OCI-LY3 (cell line): ENCODE measurements around the gene MRAP.

ENCODE experiments used
- H2AFZ ChIP-seq: fragments of 200-600, 300-600 bp; shearing (Covaris generic); 2 replicates; pipeline ENCODE4 v1.6.0; 2014; ENCODE audit warnings: antibody characterized with exemption, low read depth, low read length
- H3K27ac ChIP-seq: fragments of 200-600, 300-600 bp; sonication (generic); 2 replicates; pipeline ENCODE4 v1.5.1; 2014; ENCODE audit warnings: mild to moderate bottlenecking, low read length, moderate library complexity, mixed read lengths
- H3K27me3 ChIP-seq: fragments of 200-600, 300-600 bp; sonication (generic); 2 replicates; pipeline ENCODE4 v1.6.1; 2014; ENCODE audit warnings: low read depth, low read length, mixed read lengths
- H3K36me3 ChIP-seq: fragments of 200-600, 300-600 bp; sonication (generic); replicated peaks from 2 replicates; pipeline ENCODE3; 2014; ENCODE audit warnings: low read depth, low read length, mixed read lengths
- H3K4me1 ChIP-seq: fragments of 300-600, 200-600 bp; sonication (generic); 2 replicates; pipeline ENCODE4 v1.6.1; 2014; ENCODE audit warnings: low read length, mixed read lengths
- H3K4me2 ChIP-seq: fragments of 200-600, 300-600 bp; sonication (generic); 2 replicates; pipeline ENCODE4 v1.6.1; 2014; ENCODE audit warnings: low read length, mixed read lengths
- H3K4me3 ChIP-seq: fragments of 300-600, 200-600 bp; sonication (generic); 2 replicates; pipeline ENCODE4 v1.5.1; 2014; ENCODE audit warnings: antibody characterized with exemption, mild to moderate bottlenecking, low read length, moderate library complexity
- H3K79me2 ChIP-seq: fragments of 300-600, 200-600 bp; shearing (Covaris generic); 2 replicates; pipeline ENCODE4 v1.6.1; 2014; ENCODE audit warnings: mild to moderate bottlenecking, low read length, mixed read lengths
- H3K9ac ChIP-seq: fragments of 300-600, 200-600 bp; shearing (Covaris generic); 2 replicates; pipeline ENCODE4 v1.6.0; 2014; ENCODE audit warnings: mild to moderate bottlenecking, low read length, moderate library complexity
- H3K9me3 ChIP-seq: fragments of 200-600, 300-600 bp; shearing (Covaris generic); 2 replicates; pipeline ENCODE4 v1.6.1; 2014; ENCODE audit warnings: low read length, mixed read lengths; ENCODE audit not compliant: insufficient read depth
- H4K20me1 ChIP-seq: fragments of 200-600, 300-600 bp; sonication (generic); 2 replicates; pipeline ENCODE4 v1.6.1; 2016; ENCODE audit warnings: low read length, mixed read lengths; ENCODE audit not compliant: insufficient read depth
- CTCF ChIP-seq: fragments of 200-600, 300-600 bp; sonication (generic); IDR thresholded peaks from 2 replicates; pipeline ENCODE4 v1.5.1; 2014; ENCODE audit warnings: antibody characterized with exemption, low read length, low read depth
- EZH2phosphoT487 ChIP-seq: fragments of 200-600 bp; shearing (Covaris generic); IDR thresholded peaks from 2 replicates; pipeline ENCODE4 v1.6.1; 2018; ENCODE audit warnings: antibody characterized with exemption, mixed run types, low read depth

The MRAP gene

DNA sequence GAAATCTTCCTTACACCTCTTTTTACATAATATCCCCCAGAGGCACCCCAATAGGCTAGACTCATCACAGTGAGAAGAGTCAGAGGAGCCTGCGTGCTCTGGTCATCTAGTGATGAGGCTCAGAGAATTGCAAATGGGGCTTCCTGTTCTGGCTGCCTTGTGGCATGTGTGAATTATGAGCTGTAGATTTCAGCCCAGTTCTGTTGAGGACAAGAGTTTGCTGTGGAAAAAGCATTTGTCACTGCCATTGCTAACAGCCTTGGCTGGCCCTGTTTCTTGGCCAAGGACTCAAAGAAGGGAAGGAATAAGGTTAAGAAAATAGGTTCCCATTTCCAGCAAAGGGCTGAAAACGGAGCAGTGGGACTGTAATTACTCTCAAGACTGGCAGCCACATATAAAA, 30.7 kb downstream of the MRAP start:
- no peak for TF ChIP-seq CTCF
- no peak for TF ChIP-seq EZH2phosphoT487
- Histone ChIP-seq H3K27me3 (no peaks in the 10 kb centered on the region), H3K9ac (no peak overlapping the region), H3K4me3 (no peak overlapping the region), H3K36me3 (peaks cover 58% of the 10 kb centered on the region), H3K4me1 (no peaks in the 10 kb centered on the region), H2AFZ (no peak overlapping the region), H3K79me2 (no peaks in the 10 kb centered on the region), H3K27ac (no peak overlapping the region), H3K9me3 (no peaks in the 10 kb centered on the region), H3K4me2 (no peak overlapping the region), H4K20me1 (no peaks in the 10 kb centered on the region)

GRCh38 chr21:32329776-32330175, 31.1 kb downstream of the MRAP start:
- Histone ChIP-seq H3K79me2 (no peaks in the 10 kb centered on the region), H3K4me3 (no peak overlapping the region), H3K27me3 (no peaks in the 10 kb centered on the region), H3K9me3 (no peaks in the 10 kb centered on the region), H3K4me1 (no peaks in the 10 kb centered on the region), H4K20me1 (no peaks in the 10 kb centered on the region), H3K4me2 (no peak overlapping the region), H2AFZ (no peak overlapping the region), H3K36me3 (peaks cover 59% of the 10 kb centered on the region), H3K27ac (no peak overlapping the region), H3K9ac (no peak overlapping the region)
- no peak for TF ChIP-seq CTCF
- no peak for TF ChIP-seq EZH2phosphoT487

GRCh38 chr21:32330784-32331311, 32.2 kb downstream of the MRAP start:
- Histone ChIP-seq H3K4me3 (no peak overlapping the region), H2AFZ (no peak overlapping the region), H3K27me3 (no peaks in the 10 kb centered on the region), H3K36me3 (peaks cover 52% of the 10 kb centered on the region), H3K9me3 (no peaks in the 10 kb centered on the region), H3K4me1 (no peaks in the 10 kb centered on the region), H4K20me1 (no peaks in the 10 kb centered on the region), H3K79me2 (no peaks in the 10 kb centered on the region), H3K4me2 (no peak overlapping the region), H3K9ac (no peak overlapping the region), H3K27ac (no peak overlapping the region)
- TF ChIP-seq EZH2phosphoT487 (no peak), CTCF (no peak)

DNA sequence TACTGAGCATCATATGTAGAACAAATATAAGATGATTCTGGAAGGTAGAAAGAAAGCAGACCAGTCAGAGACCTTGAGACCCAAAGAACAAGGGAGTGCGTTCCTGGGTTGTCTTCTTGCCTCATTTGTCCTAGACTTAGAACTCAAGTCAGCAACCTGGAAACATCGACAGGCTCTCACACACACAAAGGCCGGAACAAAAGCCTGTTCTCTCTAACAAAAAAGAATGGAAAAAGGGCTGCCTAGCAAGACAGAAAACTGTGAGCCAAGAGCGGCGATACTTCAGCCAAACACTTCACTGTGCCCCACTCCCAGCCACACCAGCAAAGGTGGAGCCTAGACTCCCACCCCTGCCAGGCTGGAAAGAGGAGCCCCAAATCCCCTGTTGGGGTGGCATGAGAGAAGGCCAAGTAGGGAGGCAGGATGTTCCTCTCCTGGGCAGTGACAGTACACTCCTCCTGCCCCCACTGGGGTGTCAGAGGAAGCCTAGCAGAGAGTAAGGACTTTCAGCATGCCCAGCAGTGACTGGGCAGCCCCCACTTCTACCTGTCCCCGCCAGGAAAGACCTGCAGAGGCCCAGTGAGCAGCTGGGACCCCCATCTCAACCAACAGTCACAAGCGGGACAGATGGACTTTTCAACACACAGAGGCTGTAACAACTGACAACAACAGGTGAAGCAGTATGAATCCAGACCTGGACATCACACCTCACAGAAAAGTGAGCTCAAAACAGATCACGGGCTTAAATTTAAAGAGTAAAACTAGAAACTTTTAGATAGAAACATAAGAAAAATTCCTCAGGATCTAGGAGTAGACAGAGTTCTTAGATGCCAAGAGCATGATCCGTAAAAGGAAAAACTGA, 33.0 kb downstream of the MRAP start:
- H3K27ac ChIP-seq: no peak overlapping the region

More for the DNA sequence above, 33.0 kb downstream of the MRAP start:
- Histone ChIP-seq H3K4me2 (no peak overlapping the region), H3K36me3 (peaks cover 49% of the 10 kb centered on the region), H3K79me2 (no peaks in the 10 kb centered on the region), H3K4me1 (no peaks in the 10 kb centered on the region), H2AFZ (no peak overlapping the region), H3K4me3 (no peak overlapping the region), H3K9ac (no peak overlapping the region), H4K20me1 (no peaks in the 10 kb centered on the region), H3K9me3 (no peaks in the 10 kb centered on the region), H3K27me3 (no peaks in the 10 kb centered on the region)
- TF ChIP-seq EZH2phosphoT487: no peak
- TF ChIP-seq CTCF: no peak
